Measurements from ENCODE around the gene THSD7B.
"Not testable (repeated sequence)": the region's sequence is repeated elsewhere in the genome, so short reads cannot be mapped to it uniquely, and the experiment has no call there.

The THSD7B gene

GRCh38 chr2:136765256-136766072 is at the start of gene THSD7B:
TSS of gene THSD7B (plus strand) at chr2:136765545. CDS start at chr2:136882179, 116,634 bp downstream.
- no peak for DNase-seq

GRCh38 chr2:136718273-136718672 is 47.1 kb upstream of the THSD7B start:
- no peak for DNase-seq

GRCh38 chr2:136727973-136728699 is 37.2 kb upstream of the THSD7B start:
- no peak for DNase-seq

- no peak for DNase-seq
Observed at GRCh38 chr2:136736236-136736635, 29.1 kb upstream of the THSD7B start.

GRCh38 chr2:136738044-136738443 is 27.3 kb upstream of the THSD7B start:
- DNase-seq: no peak

- DNase-seq: no peak
Observed at GRCh38 chr2:136741471-136741870, 23.9 kb upstream of the THSD7B start.

- DNase-seq: no peak
Observed at GRCh38 chr2:136750065-136750464, 15.3 kb upstream of the THSD7B start.

- no peak for DNase-seq
Observed at GRCh38 chr2:136751406-136751805, 13.9 kb upstream of the THSD7B start.

GRCh38 chr2:136758504-136758903 is 6.8 kb upstream of the THSD7B start:
- DNase-seq: not testable (repeated sequence)

- no peak for DNase-seq
Observed at GRCh38 chr2:136764452-136765255, 691 bp upstream of the THSD7B start.

GRCh38 chr2:136766073-136766404 is 694 bp downstream of the THSD7B start:
- no peak for DNase-seq

- no peak for DNase-seq
Observed at GRCh38 chr2:136767030-136767429, 1.7 kb downstream of the THSD7B start.

GRCh38 chr2:136769871-136770270 is 4.5 kb downstream of the THSD7B start:
- DNase-seq: no peak

- no peak for DNase-seq
Observed at GRCh38 chr2:136770384-136770783, 5.0 kb downstream of the THSD7B start.

GRCh38 chr2:136777391-136777790 is 12.0 kb downstream of the THSD7B start:
- no peak for DNase-seq

GRCh38 chr2:136783856-136784255 is 18.5 kb downstream of the THSD7B start:
- no peak for DNase-seq

GRCh38 chr2:136785215-136785614 is 19.9 kb downstream of the THSD7B start:
- DNase-seq: no peak

- no peak for DNase-seq
Observed at GRCh38 chr2:136787970-136788369, 22.6 kb downstream of the THSD7B start.

- DNase-seq: no peak
Observed at GRCh38 chr2:136796339-136796738, 31.0 kb downstream of the THSD7B start.

GRCh38 chr2:136798766-136799165 is 33.4 kb downstream of the THSD7B start:
- no peak for DNase-seq

GRCh38 chr2:136801661-136802060 is 36.3 kb downstream of the THSD7B start:
- no peak for DNase-seq

- no peak for DNase-seq
Observed at GRCh38 chr2:136809998-136810397, 44.7 kb downstream of the THSD7B start.

GRCh38 chr2:136818839-136819238 is 53.5 kb downstream of the THSD7B start:
- DNase-seq: no peak

GRCh38 chr2:136823291-136823690 is 57.9 kb downstream of the THSD7B start:
- DNase-seq: no peak
